ENCODE measurements around the gene TSEN2. TPM values are rescaled to one million over a fixed set of nuclear protein-coding genes. Genes with fewer than 3 reads are reported as not detected.

TSEN2 gene
- total RNA-seq, 1 experiment from 2014 or later, result 22.0 TPM

GRCh38 chr3:12451960-12452359 lies 32.3 kb upstream of the TSEN2 start:
- H3K36me3 ChIP-seq (ENCODE audit: control insufficient read depth, insufficient read depth, low read length), result no peaks in the 10 kb centered on the region
- TF ChIP-seq REST (IDR thresholded peaks at IDR 0.05; ENCODE audit: insufficient read depth in 1 of 2, low read depth in 2 of 2, low read length in 1 of 2) (no peak), POLR2AphosphoS5 (IDR thresholded peaks at IDR 0.05; ENCODE audit: low read depth, low read length) (no peak), TCF7L2 (IDR thresholded peaks at IDR 0.05; ENCODE audit: low read depth, low read length) (no peak), SIN3A (IDR thresholded peaks at IDR 0.05; ENCODE audit: borderline replicate concordance, insufficient read depth, low read depth, low read length) (no peak)
- TF ChIP-seq, protein P1, sequence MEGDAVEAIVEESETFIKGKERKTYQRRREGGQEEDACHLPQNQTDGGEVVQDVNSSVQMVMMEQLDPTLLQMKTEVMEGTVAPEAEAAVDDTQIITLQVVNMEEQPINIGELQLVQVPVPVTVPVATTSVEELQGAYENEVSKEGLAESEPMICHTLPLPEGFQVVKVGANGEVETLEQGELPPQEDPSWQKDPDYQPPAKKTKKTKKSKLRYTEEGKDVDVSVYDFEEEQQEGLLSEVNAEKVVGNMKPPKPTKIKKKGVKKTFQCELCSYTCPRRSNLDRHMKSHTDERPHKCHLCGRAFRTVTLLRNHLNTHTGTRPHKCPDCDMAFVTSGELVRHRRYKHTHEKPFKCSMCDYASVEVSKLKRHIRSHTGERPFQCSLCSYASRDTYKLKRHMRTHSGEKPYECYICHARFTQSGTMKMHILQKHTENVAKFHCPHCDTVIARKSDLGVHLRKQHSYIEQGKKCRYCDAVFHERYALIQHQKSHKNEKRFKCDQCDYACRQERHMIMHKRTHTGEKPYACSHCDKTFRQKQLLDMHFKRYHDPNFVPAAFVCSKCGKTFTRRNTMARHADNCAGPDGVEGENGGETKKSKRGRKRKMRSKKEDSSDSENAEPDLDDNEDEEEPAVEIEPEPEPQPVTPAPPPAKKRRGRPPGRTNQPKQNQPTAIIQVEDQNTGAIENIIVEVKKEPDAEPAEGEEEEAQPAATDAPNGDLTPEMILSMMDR (IDR thresholded peaks at IDR 0.05), result no peak
- intact Hi-C loops (cut with micrococcal nuclease; ENCODE audit: unreplicated experiment) (no loop called here), in situ Hi-C loops (cut with HindIII; ENCODE audit: low pct_unique_long_range_greater_than_20kb, low sequenced_read_pairs) (no loop called here)
- H3K27me3 ChIP-seq (ENCODE audit: control insufficient read depth, insufficient read depth, low read length), result no peaks in the 10 kb centered on the region
- no peak overlapping the region for H3K4me3 ChIP-seq (ENCODE audit: low read depth in 2 of 2, low read length in 2 of 2)
- peak overlapping the region; percentile 63 for H3K27ac ChIP-seq (ENCODE audit: low read length)
- ChIA-PET POLR2A (no interaction called here), CTCF (interaction anchor here (0.6 kb wide), 1 partner anchor 1680 kb away, joined by 3 read pairs; no protein-coding TSS in a partner anchor)
- ATAC-seq (no peak), DNase-seq (ENCODE audit: low read depth, low spot score) (no peak)
- no TSS peak for BruUV-seq (replicated peaks)
- peaks cover 3% of the 10 kb centered on the region; the same call in 1 of the 2 replicates for H3K4me1 ChIP-seq (ENCODE audit: control insufficient read depth, insufficient read depth, low read length)
- no peaks in the 10 kb centered on the region for H3K9me3 ChIP-seq (ENCODE audit: control insufficient read depth, insufficient read depth, low read depth, low read length)

DNA sequence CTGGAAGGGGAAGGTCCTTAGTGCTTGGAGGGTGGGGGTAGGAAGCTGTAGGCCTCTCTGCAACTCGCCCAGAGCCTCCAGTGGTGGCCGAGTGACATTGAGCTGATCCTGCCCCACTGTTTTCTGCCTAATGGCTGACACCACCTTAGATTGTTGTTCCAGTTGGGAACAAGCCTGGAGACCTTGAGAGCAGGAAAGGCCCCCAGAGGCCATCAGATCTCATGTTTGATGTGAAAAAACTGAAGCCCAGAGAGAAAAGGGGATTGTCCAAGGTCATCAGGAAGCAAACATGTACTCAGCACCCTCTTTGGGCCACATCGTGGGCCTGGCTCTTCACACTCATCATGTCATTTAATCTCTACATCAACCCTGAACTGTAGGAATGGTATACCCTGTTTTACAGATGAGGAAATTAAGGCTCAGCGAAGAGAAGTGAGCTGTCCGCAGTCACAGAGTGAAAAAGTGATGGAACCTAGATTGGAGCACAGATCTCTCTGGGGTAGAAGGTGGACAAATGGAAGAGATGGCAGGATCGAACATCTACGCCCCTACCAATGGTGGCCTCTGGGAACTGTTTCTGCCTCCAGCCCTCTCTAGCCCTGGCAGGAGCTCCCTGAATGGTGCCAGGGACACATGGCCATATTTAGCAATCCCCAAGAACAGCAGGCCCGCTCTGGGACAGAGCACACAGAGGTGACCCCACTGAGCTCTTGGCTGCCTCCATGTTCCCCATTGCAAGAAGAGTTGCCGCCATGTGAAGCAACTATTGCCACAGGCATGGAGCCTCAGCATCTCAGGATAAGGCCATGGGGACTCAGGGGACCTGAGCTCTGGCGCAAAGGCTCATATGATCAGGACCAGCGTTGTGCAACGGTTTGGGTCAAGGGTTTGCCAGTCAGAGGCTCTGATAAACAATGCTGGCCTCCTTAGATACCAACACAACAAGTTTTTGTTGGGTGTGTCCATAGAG lies 31.6 kb upstream of the TSEN2 start:
- Histone ChIP-seq H3K4me3 (ENCODE audit: low read depth in 2 of 2, low read length in 2 of 2) (no peak overlapping the region), H3K27me3 (ENCODE audit: control insufficient read depth, insufficient read depth, low read length) (no peaks in the 10 kb centered on the region), H3K36me3 (ENCODE audit: control insufficient read depth, insufficient read depth, low read length) (no peaks in the 10 kb centered on the region), H3K9me3 (ENCODE audit: control insufficient read depth, insufficient read depth, low read depth, low read length) (no peaks in the 10 kb centered on the region), H3K27ac (ENCODE audit: low read length) (peak overlapping the region; percentile 63; the same call in 1 of the 2 replicates), H3K4me1 (ENCODE audit: control insufficient read depth, insufficient read depth, low read length) (peaks cover 3% of the 10 kb centered on the region; the same call in 1 of the 2 replicates)
- BruUV-seq (replicated peaks), result no TSS peak
- intact Hi-C loops (cut with micrococcal nuclease; ENCODE audit: unreplicated experiment) (no loop called here), in situ Hi-C loops (cut with HindIII; ENCODE audit: low pct_unique_long_range_greater_than_20kb, low sequenced_read_pairs) (no loop called here)
- ATAC-seq (no peak), DNase-seq (ENCODE audit: low read depth, low spot score) (no peak)
- TF ChIP-seq SIN3A (IDR thresholded peaks at IDR 0.05; ENCODE audit: borderline replicate concordance, insufficient read depth, low read depth, low read length) (no peak), REST (IDR thresholded peaks at IDR 0.05; ENCODE audit: insufficient read depth in 1 of 2, low read depth in 2 of 2, low read length in 1 of 2) (no peak), TCF7L2 (IDR thresholded peaks at IDR 0.05; ENCODE audit: low read depth, low read length) (no peak), POLR2AphosphoS5 (IDR thresholded peaks at IDR 0.05; ENCODE audit: low read depth, low read length) (no peak)
- TF ChIP-seq, protein P1 (IDR thresholded peaks at IDR 0.05), result no peak
- CTCF ChIA-PET, result no interaction called here
- POLR2A ChIA-PET, result no interaction called here
